HG03175 (cell line): ENCODE results near the gene CEBPA.

Experiments used
- ATAC-seq: cut with Tn5 transposase; IDR thresholded peaks from one replicate; pipeline ENCODE4 v1.9.1; 2021; ENCODE audit warnings: mild to moderate bottlenecking, moderate library complexity; ENCODE audit not compliant: unreplicated experiment

CEBPA gene

DNA sequence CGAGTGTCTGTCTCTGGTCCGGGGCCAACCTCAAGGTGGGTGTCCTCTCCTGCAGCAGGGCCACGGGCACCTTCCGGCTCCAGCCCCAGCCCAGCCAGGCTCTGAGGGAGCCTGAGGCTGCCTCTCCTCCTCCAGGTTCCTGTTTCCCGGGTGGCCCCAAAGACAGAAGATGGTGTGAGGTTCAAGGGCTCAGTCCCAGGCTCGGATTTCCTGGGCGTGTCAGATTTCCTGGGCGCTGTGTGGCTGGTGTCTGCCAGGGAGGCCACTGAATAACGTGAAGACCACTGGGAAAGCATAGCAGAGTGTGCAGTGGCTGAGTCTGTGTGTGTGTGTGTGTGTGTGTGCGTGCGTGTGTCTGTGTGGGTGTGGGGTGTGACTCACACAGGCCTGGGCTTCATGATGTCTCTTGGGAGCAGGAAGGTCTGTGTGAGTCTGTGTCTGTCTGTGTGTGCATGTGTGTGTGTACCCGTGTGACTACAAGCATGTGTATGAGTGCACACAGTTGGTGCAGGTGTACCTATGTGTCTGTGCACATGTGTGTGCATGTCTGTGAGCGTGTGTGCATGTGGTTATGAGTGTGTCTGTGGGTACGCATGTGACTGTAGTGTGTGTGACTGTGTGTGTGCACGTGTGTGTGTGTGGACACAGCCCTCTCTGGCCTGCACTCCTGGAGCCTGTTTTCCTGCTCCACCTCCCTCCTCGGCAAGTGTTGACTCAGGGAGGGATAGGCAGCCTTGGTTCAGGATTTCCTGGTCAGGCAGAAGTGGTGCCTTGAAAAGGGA lies 28.3 kb downstream of the CEBPA start:
- no peak for ATAC-seq

GRCh38 chr19:33273065-33273736 lies 29.1 kb downstream of the CEBPA start:
- no peak for ATAC-seq

- no peak for ATAC-seq
Observed at GRCh38 chr19:33271246-33272021, 30.9 kb downstream of the CEBPA start.

GRCh38 chr19:33270769-33271168 lies 31.6 kb downstream of the CEBPA start:
- ATAC-seq = no peak

DNA sequence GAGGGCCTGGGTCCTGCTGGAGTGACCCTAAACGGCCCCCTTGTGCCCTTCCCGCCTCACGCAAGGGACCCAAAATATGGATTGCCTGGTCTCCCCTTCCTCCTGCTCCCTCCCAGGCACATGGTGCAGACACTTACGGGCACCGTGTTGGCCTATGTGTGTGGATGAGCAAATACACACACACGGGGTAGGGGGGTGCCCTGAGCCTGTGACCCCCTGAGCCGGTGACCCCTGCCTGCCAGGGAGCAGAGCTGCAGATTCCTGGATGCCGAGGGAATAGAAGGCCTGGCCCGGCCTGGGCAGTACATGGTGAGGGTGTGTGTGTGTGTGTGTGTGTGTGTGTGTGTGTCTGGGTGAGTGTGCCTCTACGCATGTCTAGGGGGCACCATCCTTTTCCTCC lies 33.3 kb downstream of the CEBPA start:
- no peak for ATAC-seq

DNA sequence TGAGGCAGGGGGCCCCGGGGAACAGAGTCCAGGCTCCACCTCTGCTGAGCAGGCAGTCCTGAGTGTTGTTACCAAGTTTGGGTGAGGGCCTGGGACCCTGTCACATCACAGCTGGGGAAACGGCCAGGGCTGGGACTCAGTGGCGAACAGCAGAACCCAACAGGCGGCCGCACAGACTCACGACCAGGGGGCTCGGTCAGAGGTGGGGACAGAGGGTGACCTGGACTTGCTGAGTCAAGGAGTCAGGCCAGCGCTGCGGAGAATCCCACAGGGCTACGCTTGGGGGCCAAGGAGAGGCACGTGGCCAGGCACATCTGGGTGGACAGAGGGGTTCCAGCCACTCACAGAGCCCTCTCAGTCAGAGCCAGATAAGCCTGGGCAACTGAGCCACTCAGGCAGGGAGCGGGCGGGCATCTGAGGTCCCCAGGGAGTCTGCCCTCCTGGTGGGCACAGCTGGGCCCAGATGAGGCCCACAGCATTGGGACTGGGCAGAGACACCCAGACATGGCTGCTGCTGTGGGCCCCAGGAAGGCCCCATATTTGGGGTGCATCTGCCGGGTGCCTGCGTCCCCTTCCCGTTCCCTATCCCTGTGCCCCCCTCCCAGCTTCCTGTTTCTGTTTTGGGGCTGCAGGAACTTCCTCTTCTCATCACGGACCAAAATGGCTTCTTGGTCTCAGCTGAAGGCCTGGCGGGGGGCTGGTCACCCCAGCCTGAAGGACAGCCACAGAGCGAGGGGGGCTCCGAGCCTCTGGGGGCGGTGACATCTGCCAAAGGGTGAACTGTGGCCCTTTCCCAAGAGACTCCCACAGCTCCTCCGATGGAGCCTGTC lies 34.0 kb downstream of the CEBPA start:
- no peak for ATAC-seq

DNA sequence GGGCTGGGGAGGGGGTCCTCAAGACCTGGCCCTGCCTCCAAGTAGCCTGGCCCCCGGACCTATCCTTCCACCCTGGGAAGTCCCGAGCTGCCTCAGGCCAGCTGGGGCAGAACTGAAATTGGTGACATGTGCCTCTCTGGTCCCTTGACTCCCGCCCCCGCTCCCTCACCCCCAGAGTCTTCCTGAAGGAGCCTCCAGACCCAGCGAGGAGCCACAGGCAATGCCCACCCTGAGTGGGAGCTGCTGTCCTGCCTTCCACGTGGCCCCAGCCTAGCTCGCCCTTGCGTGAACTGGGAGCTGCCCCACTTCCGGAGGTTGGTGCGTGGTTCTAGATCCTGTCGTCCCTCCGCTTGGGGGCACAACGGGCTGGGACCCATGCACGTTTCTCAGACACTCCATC lies 34.6 kb downstream of the CEBPA start:
- ATAC-seq = no peak

- ATAC-seq = no peak
Observed at GRCh38 chr19:33266974-33267484, 35.3 kb downstream of the CEBPA start.

GRCh38 chr19:33264881-33265445 lies 37.4 kb downstream of the CEBPA start:
- ATAC-seq = no peak

DNA sequence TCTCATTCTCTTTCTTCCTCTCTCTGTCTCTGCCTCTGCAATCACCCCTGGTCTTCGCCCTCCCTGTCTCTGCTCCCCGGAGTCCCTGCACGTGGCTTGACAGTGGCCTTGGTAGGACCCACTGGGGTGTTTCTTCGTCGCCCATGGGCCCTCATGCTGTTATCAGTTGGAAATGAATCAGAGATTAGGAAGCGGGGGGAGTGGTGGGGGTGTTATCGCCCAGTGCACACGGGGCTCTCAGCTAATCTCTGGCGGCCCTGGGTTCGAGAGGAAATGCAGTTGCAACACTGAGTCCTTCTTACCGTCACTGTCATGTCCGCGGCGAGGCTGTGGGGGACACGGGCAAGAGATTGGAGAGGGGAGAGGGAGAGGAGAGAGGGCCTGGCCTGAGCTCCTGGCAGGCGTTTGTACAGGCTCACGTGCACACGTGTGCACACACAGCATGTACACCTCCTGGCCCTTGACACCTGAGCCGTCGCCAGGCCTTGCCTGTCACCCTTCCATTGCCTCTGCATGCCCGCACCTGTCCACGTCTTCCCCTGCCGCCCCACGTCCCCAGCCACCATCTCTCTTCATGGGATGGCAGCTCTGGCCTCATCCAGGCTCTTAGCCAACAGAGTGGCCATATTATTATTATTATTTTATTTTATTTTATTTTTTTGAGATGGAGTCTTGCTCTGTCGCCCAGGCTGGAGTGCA lies 38.9 kb downstream of the CEBPA start:
- no peak for ATAC-seq

- ATAC-seq = no peak
Observed at GRCh38 chr19:33261511-33262189, 40.7 kb downstream of the CEBPA start.

GRCh38 chr19:33260628-33261418 lies 41.5 kb downstream of the CEBPA start:
- ATAC-seq = no peak

DNA sequence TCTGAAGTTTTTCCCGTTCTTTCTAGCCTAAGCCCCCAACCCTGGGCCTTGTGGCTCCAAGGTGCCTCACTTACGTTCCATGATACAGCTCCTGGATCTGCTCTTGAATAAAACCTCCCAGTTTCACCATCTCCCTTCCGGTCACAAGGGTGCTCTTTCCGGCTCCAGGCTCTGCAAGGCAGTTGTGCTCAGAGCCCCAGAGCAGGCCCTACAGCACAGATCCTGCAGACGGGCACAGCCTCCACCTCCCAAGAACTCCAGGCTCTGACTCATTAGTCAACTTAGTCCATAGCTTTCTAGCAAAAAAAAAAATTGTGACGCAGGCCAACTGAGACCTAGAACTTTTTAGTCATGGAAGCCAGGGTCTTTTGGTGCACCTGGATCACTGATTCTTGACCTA lies 42.8 kb downstream of the CEBPA start:
- no peak for ATAC-seq

DNA sequence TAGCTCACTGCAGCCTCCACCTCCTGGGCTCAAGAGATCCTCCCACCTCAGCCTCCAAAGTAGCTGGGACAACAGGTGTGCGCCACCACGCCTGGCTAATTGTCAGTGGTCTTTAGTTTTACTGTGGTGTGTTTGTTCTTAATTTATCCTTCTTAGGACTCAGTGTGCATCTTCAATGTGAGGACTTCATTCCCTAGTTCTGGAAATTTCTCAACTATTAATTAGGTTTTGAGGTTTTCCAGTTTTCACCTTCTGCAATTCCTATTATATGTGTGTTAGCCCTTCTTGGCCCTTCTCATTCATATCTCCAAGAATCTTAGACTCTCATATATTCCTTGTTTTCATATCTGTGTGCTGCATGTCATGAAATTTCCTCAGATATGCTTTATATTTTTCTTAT lies 44.5 kb downstream of the CEBPA start:
- no peak for ATAC-seq

GRCh38 chr19:33256261-33256660 lies 46.1 kb downstream of the CEBPA start:
- no peak for ATAC-seq

DNA sequence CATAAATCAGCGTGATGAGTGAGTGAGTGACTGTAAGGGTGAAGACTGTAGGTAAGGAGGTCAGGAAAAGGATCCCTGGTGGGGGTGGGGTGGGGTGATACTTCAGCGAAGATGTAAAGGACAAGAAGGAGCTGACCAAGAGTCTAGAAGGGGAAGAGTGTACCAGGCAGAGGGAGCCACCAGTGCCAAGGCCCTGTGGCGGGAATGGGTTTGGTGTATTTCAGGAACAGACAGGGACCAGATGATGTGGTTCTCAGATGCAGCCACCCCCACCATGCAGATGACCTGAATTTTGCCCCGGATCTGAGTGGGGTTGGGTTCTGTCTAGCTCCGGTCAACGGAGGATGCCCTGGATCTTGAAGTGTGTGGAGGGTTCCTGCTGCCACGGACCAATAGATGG lies 46.6 kb downstream of the CEBPA start:
- no peak for ATAC-seq

DNA sequence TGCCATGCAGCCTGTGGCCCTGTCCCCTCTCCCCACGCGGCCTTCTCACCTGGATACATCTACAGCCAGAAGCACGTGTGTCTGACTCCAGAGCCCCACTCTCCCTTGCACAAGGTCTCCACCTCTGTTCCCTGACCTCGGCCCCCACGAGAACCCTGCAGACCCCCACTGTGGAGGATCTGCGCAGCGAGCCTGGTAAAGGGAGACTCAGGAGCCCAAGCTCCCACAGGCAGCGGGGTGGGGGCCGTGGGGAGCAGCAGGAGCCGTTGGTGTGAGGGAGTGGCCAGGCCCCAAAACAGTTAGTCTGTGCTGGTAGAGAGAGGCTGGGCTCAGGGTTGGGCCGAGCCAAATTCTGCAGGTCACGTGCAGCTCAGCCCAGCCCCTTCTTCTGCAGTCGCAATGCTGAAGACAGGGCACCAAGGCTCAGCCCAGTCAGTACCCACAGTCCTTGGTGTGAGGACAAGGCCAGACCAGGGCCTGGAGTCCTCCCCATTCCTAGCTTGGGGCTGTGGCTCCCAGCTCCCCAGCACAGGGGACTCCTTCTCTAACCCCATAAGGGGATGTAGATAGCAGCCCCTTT lies 48.0 kb downstream of the CEBPA start:
- ATAC-seq = no peak

- no peak for ATAC-seq
Observed at GRCh38 chr19:33252971-33253370, 49.4 kb downstream of the CEBPA start.
